Panc1 (cell line): ENCODE measurements around the gene RAPGEF5. TPM values are rescaled to one million over a fixed set of nuclear protein-coding genes. Genes with fewer than 3 reads are reported as not detected.

Experiments
- ATAC-seq: fragments of 200-7000 bp; cut with Tn5 transposase; 2 replicates; pipeline ENCODE4 v1.9.1; 2020; ENCODE audit warnings: mild to moderate bottlenecking, moderate library complexity
- BruUV-seq: library from RNA; stranded (reverse); fragments of 400-500 nt; replicated peaks from 2 replicates; lab custom pipeline; 2021; lab: Mats Ljungman, UMichigan
- CTCF ChIA-PET: fragments of 300-600 bp; sonication (Branson Sonifier 250); formaldehyde crosslinking; loops from one replicate; lab custom pipeline; 2022; ENCODE audit warnings: antibody characterized with exemption; lab: Charles Lee
- POLR2A ChIA-PET: fragments of 300-600 bp; sonication (Branson Sonifier 250); formaldehyde crosslinking; loops from one replicate; lab custom pipeline; 2022; ENCODE audit warnings: antibody characterized with exemption; lab: Charles Lee
- DNase-seq: peaks from one replicate; pipeline ENCODE4 v3.0.0-alpha.2; 2010; ENCODE audit warnings: low read depth, low spot score
- H3K27ac ChIP-seq: 2 replicates; pipeline ENCODE4 v1.5.1; 2011; ENCODE audit warnings: mild to moderate bottlenecking, low read length, inconsistent platforms
- H3K27me3 ChIP-seq: fragments of 200-500 bp; sonication (Bioruptor generic); 2 replicates; pipeline ENCODE4 v1.6.0; 2014; ENCODE audit warnings: low read length, inconsistent platforms; ENCODE audit not compliant: control insufficient read depth, insufficient read depth
- H3K36me3 ChIP-seq: fragments of 200-500 bp; sonication (Bioruptor generic); 2 replicates; pipeline ENCODE4 v1.5.1; 2014; ENCODE audit warnings: inconsistent platforms, mild to moderate bottlenecking, low read length, moderate library complexity; ENCODE audit not compliant: control insufficient read depth, insufficient read depth
- H3K4me1 ChIP-seq: 2 replicates; pipeline ENCODE4 v1.5.1; 2011; ENCODE audit warnings: inconsistent platforms, mild to moderate bottlenecking, low read length, moderate library complexity; ENCODE audit not compliant: control insufficient read depth, insufficient read depth
- H3K4me3 ChIP-seq, 2 experiments: 2 replicates each; pipeline ENCODE4 v1.5.1; 2011 to 2012; ENCODE audit warnings: low read depth in 2 of 2, low read length in 2 of 2, mild to moderate bottlenecking in 2 of 2, inconsistent platforms in 1 of 2, moderate library complexity in 1 of 2
- H3K9me3 ChIP-seq: fragments of 200-500 bp; sonication (Bioruptor generic); 2 replicates; pipeline ENCODE4 v1.5.1; 2014; ENCODE audit warnings: low read depth, mild to moderate bottlenecking, inconsistent platforms, low read length, moderate library complexity; ENCODE audit not compliant: control insufficient read depth, insufficient read depth
- POLR2AphosphoS5 ChIP-seq: IDR thresholded peaks from 2 replicates; pipeline ENCODE4 v1.6.1; 2012; ENCODE audit warnings: mild to moderate bottlenecking, low read depth, low read length, moderate library complexity
- SIN3A ChIP-seq: IDR thresholded peaks from 2 replicates; pipeline ENCODE4 v1.6.1; 2012; ENCODE audit warnings: low read depth, mild to moderate bottlenecking, low read length, moderate library complexity, borderline replicate concordance; ENCODE audit not compliant: insufficient read depth
- TCF7L2 ChIP-seq: IDR thresholded peaks from 2 replicates; pipeline ENCODE4 v1.6.1; 2011; ENCODE audit warnings: mild to moderate bottlenecking, low read depth, low read length, inconsistent platforms
- in situ Hi-C: cut with HindIII; loops from 2 replicates; pipeline ENCODE4 v1.10.0; 2016; ENCODE audit warnings: low sequenced_read_pairs, low pct_unique_long_range_greater_than_20kb
- intact Hi-C: fragments of 100-400 bp; cut with micrococcal nuclease; formaldehyde crosslinking; loops from one replicate; pipeline ENCODE4 v1.10.0; 2022; ENCODE audit not compliant: unreplicated experiment
- total RNA-seq: library from RNA; stranded (reverse); gene quantifications from one replicate; pipeline ENCODE4 v1.2.1, GENCODE V29; 2021; ENCODE audit not compliant: unreplicated experiment
- TF ChIP-seq, protein P1 (sequence below), 2 experiments: IDR thresholded peaks; 2 replicates each; pipeline ENCODE4 v1.6.1; 2011 to 2012; ENCODE audit warnings: low read depth in 2 of 2, control low read depth in 1 of 2, low read length in 1 of 2, mild to moderate bottlenecking in 1 of 2, moderate library complexity in 1 of 2; ENCODE audit not compliant: insufficient read depth in 1 of 2
- TF ChIP-seq, protein P2 (sequence below): fragments of 450-650 bp; IDR thresholded peaks from 2 replicates; pipeline ENCODE4 v1.5.1; 2017; ENCODE audit warnings: mild to moderate bottlenecking

RAPGEF5 gene
- total RNA-seq, 1 experiment from 2014 or later = 1.4 TPM

DNA sequence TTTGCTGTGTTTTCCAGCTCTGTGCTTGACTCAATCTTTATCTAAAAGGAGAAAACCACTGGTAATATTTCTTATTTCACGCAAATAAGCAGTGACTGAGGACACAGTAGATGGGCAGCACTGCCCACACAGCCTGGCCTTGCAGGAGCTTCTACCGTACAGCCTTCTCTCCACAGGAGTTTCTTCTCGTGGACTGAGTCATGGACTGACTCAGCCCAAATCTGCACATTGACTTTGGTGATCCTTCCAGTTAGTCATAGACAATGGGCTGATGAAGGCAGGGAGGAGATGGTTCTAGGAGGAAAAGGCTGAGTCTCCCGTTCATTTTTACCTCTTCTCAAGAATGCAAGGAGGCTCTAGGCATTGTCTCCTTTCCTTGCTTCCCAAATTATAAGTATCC is 200.7 kb downstream of the RAPGEF5 start:
- in situ Hi-C loops = no loop called here
- H3K27me3 ChIP-seq = no peaks in the 10 kb centered on the region
- POLR2A ChIA-PET = no interaction called here
- no peaks in the 10 kb centered on the region for H3K9me3 ChIP-seq
- no peak overlapping the region for H3K4me3 ChIP-seq
- H3K4me1 ChIP-seq = no peaks in the 10 kb centered on the region
- ATAC-seq (peak; percentile 71; the same call in 1 of the 2 replicates), DNase-seq (peak; percentile 25)
- CTCF ChIA-PET = no interaction called here
- no TSS peak for BruUV-seq
- H3K36me3 ChIP-seq = no peaks in the 10 kb centered on the region
- no peak overlapping the region for H3K27ac ChIP-seq
- TF ChIP-seq POLR2AphosphoS5 (no peak), SIN3A (no peak), TCF7L2 (no peak)
- TF ChIP-seq, protein P1, sequence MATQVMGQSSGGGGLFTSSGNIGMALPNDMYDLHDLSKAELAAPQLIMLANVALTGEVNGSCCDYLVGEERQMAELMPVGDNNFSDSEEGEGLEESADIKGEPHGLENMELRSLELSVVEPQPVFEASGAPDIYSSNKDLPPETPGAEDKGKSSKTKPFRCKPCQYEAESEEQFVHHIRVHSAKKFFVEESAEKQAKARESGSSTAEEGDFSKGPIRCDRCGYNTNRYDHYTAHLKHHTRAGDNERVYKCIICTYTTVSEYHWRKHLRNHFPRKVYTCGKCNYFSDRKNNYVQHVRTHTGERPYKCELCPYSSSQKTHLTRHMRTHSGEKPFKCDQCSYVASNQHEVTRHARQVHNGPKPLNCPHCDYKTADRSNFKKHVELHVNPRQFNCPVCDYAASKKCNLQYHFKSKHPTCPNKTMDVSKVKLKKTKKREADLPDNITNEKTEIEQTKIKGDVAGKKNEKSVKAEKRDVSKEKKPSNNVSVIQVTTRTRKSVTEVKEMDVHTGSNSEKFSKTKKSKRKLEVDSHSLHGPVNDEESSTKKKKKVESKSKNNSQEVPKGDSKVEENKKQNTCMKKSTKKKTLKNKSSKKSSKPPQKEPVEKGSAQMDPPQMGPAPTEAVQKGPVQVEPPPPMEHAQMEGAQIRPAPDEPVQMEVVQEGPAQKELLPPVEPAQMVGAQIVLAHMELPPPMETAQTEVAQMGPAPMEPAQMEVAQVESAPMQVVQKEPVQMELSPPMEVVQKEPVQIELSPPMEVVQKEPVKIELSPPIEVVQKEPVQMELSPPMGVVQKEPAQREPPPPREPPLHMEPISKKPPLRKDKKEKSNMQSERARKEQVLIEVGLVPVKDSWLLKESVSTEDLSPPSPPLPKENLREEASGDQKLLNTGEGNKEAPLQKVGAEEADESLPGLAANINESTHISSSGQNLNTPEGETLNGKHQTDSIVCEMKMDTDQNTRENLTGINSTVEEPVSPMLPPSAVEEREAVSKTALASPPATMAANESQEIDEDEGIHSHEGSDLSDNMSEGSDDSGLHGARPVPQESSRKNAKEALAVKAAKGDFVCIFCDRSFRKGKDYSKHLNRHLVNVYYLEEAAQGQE (IDR thresholded peaks at IDR 0.05; ENCODE audit: insufficient read depth in 1 of 2, low read depth in 2 of 2, low read length in 1 of 2) = no peak
- TF ChIP-seq, protein P2, sequence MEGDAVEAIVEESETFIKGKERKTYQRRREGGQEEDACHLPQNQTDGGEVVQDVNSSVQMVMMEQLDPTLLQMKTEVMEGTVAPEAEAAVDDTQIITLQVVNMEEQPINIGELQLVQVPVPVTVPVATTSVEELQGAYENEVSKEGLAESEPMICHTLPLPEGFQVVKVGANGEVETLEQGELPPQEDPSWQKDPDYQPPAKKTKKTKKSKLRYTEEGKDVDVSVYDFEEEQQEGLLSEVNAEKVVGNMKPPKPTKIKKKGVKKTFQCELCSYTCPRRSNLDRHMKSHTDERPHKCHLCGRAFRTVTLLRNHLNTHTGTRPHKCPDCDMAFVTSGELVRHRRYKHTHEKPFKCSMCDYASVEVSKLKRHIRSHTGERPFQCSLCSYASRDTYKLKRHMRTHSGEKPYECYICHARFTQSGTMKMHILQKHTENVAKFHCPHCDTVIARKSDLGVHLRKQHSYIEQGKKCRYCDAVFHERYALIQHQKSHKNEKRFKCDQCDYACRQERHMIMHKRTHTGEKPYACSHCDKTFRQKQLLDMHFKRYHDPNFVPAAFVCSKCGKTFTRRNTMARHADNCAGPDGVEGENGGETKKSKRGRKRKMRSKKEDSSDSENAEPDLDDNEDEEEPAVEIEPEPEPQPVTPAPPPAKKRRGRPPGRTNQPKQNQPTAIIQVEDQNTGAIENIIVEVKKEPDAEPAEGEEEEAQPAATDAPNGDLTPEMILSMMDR = no peak
- intact Hi-C loops = no loop called here

DNA sequence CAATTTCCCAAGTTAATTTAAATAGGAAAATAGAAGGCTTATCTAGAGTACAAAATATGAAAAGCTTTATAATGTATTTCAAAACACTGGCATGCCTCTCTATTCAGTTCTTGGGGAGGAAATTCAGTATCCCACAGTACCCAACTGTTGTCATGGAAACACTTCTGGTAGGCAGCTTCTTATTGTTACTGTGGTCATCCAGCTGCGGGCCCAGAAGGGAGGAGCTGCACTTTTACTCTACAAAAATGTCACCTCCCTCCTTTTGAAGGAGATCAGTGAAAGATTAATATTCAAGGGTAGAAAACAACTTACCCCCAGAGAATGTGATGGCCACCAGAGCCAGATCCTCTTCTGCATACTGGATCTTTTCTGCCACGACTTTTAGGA is 202.8 kb downstream of the RAPGEF5 start:
- H3K9me3 ChIP-seq = no peaks in the 10 kb centered on the region
- POLR2A ChIA-PET = no interaction called here

More for the DNA sequence above, 202.8 kb downstream of the RAPGEF5 start:
- in situ Hi-C loops = no loop called here
- TF ChIP-seq TCF7L2 (no peak), POLR2AphosphoS5 (no peak), SIN3A (no peak)
- TF ChIP-seq, protein P1 (IDR thresholded peaks at IDR 0.05; ENCODE audit: insufficient read depth in 1 of 2, low read depth in 2 of 2, low read length in 1 of 2) = no peak
- TF ChIP-seq, protein P2 = no peak
- H3K36me3 ChIP-seq = no peaks in the 10 kb centered on the region
- no peaks in the 10 kb centered on the region for H3K27me3 ChIP-seq
- no peak overlapping the region for H3K27ac ChIP-seq
- CTCF ChIA-PET = no interaction called here
- intact Hi-C loops = no loop called here
- no peak for ATAC-seq
- no peak overlapping the region for H3K4me3 ChIP-seq
- no peaks in the 10 kb centered on the region for H3K4me1 ChIP-seq
- no peak for DNase-seq
- BruUV-seq = no TSS peak
